Tibial nerve (tissue), 4 donors: ENCODE measurements around the gene IMPA2.

ENCODE experiments used
- EP300 ChIP-seq, 2 donors: sonication (generic); formaldehyde crosslinking; IDR thresholded peaks; one replicate each; pipeline ENCODE4 v1.6.1; 2017; ENCODE audit warnings: antibody characterized with exemption in 2 of 2, mild to moderate bottlenecking in 1 of 2
- POLR2A ChIP-seq, 2 donors: fragments of 450-650 bp; IDR thresholded peaks; one replicate each; pipeline ENCODE4 v1.6.1; 2017; ENCODE audit warnings: antibody characterized with exemption in 2 of 2, mild to moderate bottlenecking in 2 of 2, moderate library complexity in 2 of 2
- TF ChIP-seq, protein P1 (sequence below), 5 experiments: fragments of 200-600 bp in 3 of 5; fragments of 450-650 bp in 2 of 5; sonication (generic) in 3 of 5; IDR thresholded peaks; one replicate each; pipeline ENCODE4 v1.5.1; 2016 to 2019; ENCODE audit warnings: antibody characterized with exemption in 5 of 5, mild to moderate bottlenecking in 3 of 5, moderate library complexity in 2 of 5

DNA sequence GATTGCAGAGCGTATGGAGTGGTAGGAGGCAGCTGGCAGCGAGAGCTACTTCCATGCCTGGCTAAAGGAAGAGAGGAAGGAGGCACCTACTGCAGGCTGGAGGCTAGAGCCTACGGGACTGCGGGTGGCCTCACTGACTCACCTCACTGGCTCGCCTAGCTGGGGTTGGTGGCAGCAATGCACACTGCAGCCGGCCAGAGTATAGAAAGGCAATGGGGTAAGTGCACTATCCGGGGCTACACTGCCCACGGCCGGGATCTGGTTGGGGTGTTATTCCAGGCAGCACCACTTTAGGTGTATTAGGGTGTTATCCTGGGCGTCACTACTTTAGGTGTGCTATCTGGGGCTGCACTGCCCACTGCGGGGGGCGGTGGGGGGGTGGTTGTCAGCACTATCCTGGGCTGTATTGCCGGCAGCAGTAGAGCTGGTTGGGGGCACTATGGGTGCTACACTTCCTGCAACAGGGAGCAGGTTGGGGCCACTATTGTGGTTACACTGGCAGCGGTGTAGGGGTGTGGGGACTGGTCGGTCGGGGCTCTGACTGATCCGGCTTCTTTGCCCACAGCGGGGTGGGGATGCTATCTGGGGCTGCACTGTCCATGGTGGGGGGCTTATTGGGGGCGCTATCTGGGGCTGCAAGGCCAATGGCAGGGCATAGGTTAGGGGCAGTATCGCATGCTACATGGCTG is 79.0 kb downstream of the IMPA2 start:
- TF ChIP-seq, protein P1, sequence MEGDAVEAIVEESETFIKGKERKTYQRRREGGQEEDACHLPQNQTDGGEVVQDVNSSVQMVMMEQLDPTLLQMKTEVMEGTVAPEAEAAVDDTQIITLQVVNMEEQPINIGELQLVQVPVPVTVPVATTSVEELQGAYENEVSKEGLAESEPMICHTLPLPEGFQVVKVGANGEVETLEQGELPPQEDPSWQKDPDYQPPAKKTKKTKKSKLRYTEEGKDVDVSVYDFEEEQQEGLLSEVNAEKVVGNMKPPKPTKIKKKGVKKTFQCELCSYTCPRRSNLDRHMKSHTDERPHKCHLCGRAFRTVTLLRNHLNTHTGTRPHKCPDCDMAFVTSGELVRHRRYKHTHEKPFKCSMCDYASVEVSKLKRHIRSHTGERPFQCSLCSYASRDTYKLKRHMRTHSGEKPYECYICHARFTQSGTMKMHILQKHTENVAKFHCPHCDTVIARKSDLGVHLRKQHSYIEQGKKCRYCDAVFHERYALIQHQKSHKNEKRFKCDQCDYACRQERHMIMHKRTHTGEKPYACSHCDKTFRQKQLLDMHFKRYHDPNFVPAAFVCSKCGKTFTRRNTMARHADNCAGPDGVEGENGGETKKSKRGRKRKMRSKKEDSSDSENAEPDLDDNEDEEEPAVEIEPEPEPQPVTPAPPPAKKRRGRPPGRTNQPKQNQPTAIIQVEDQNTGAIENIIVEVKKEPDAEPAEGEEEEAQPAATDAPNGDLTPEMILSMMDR (IDR thresholded peaks at IDR 0.05): no peak
- no peak for TF ChIP-seq EP300 (IDR thresholded peaks at IDR 0.05)
- no peak for TF ChIP-seq POLR2A (IDR thresholded peaks at IDR 0.05)
